Measurements from ENCODE around the gene CYP4V2. TPM values are rescaled to one million over a fixed set of nuclear protein-coding genes. Genes with fewer than 3 reads are reported as not detected.
"Not testable (repeated sequence)": the region's sequence is repeated elsewhere in the genome, so short reads cannot be mapped to it uniquely, and the experiment has no call there.

The CYP4V2 gene
- total RNA-seq, 1 experiment from 2014 or later = 4.6 TPM

DNA sequence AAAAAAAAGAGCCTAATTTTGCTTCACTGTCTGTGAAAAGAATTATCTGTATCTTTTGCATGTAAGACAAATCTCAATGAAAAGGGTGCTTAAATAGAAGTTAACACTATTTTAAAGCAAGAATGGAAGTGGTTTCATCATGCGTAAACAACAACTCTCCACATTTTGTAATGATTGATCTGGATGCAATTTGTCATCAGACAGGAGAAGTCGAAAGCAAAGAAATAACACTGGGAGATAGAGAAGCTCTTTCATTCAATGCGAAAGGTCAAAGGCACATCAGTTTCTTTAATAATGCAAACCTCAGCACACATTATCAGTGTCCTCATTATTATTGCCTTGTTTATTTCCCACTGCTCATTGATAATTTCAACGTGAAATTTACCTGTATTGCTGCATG lies 44.8 kb downstream of the CYP4V2 start:
- no peak overlapping the region for H3K27ac ChIP-seq

GRCh38 chr4:186240452-186240847 lies 49.1 kb downstream of the CYP4V2 start:
- no peak for DNase-seq
- Histone ChIP-seq H3K36me3 (no peaks in the 10 kb centered on the region), H3K4me3 (no peak overlapping the region), H3K9me3 (replicated peaks) (no peaks in the 10 kb centered on the region), H3K27ac (no peak overlapping the region), H3K27me3 (no peaks in the 10 kb centered on the region), H3K4me1 (no peaks in the 10 kb centered on the region)

More for the DNA sequence above, 44.8 kb downstream of the CYP4V2 start:
- H3K36me3 ChIP-seq = no peaks in the 10 kb centered on the region
- H3K4me3 ChIP-seq = no peak overlapping the region
- H3K4me1 ChIP-seq = no peaks in the 10 kb centered on the region
- no peaks in the 10 kb centered on the region for H3K9me3 ChIP-seq (replicated peaks)
- DNase-seq = no peak
- H3K27me3 ChIP-seq = no peaks in the 10 kb centered on the region

GRCh38 chr4:186240848-186241491 lies 49.6 kb downstream of the CYP4V2 start:
- Histone ChIP-seq H3K27me3 (no peaks in the 10 kb centered on the region), H3K4me1 (no peaks in the 10 kb centered on the region), H3K27ac (no peak overlapping the region), H3K4me3 (no peak overlapping the region), H3K36me3 (no peaks in the 10 kb centered on the region), H3K9me3 (replicated peaks) (no peaks in the 10 kb centered on the region)
- DNase-seq = no peak

DNA sequence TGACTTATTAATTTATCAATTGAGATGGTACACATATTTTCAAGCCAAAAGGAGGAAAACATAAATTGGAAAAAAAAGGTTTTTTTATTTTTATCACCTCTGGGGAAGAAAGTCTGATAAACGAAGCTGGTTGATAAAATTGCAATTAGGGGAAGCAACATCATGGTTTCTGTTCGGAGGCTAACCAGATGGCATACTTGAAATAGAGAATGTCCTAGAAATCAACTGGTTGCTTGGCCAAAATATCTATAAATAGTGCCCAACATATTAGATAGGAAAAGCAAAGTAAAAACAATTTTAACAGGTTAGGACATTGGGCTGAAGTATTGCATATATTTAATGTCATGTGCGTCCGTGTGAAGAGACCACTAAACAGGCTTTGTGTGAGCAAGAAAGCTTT lies 50.2 kb downstream of the CYP4V2 start:
- no peak overlapping the region for H3K27ac ChIP-seq
- no peaks in the 10 kb centered on the region for H3K27me3 ChIP-seq
- H3K36me3 ChIP-seq = no peaks in the 10 kb centered on the region
- no peaks in the 10 kb centered on the region for H3K4me1 ChIP-seq
- H3K4me3 ChIP-seq = no peak overlapping the region
- H3K9me3 ChIP-seq (replicated peaks) = no peaks in the 10 kb centered on the region
- DNase-seq = no peak

GRCh38 chr4:186242031-186242430 lies 50.7 kb downstream of the CYP4V2 start:
- H3K4me1 ChIP-seq, DNase-seq, H3K36me3 ChIP-seq: not testable (repeated sequence)

DNA sequence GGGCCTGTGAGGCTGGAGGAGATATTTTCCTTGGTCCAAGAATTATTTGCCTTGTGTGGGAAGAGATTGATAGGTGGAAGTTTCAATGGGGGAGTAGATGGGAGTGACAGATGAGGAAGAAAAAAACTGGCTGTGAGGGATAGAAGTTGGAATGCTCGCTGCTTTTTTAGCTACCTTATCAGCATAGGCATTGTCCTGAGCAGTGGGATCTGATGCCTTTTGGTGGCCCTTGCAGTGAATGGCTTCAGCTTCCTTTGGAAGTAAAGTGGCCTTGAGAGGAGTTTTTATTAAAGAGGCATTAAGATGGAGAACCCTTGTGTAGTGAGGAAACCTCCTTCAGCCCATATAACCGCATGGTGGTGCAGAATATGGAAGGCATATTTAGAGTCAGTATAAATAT lies 52.0 kb downstream of the CYP4V2 start:
- H3K27ac ChIP-seq = no peak overlapping the region
- no peaks in the 10 kb centered on the region for H3K27me3 ChIP-seq
- no peaks in the 10 kb centered on the region for H3K36me3 ChIP-seq
- no peak overlapping the region for H3K4me3 ChIP-seq
- no peaks in the 10 kb centered on the region for H3K4me1 ChIP-seq
- DNase-seq = no peak
- no peaks in the 10 kb centered on the region for H3K9me3 ChIP-seq (replicated peaks)

More at GRCh38 chr4:186242031-186242430, 50.7 kb downstream of the CYP4V2 start:
- H3K27me3 ChIP-seq; H3K27ac ChIP-seq; H3K4me3 ChIP-seq; H3K9me3 ChIP-seq (replicated peaks): not testable (repeated sequence)

GRCh38 chr4:186244835-186245234 lies 53.5 kb downstream of the CYP4V2 start:
- Histone ChIP-seq H3K27me3 (no peaks in the 10 kb centered on the region), H3K36me3 (no peaks in the 10 kb centered on the region), H3K9me3 (replicated peaks) (no peaks in the 10 kb centered on the region), H3K4me3 (no peak overlapping the region), H3K27ac (no peak overlapping the region), H3K4me1 (no peaks in the 10 kb centered on the region)
- DNase-seq = no peak

- not testable (repeated sequence) for H3K36me3 ChIP-seq; H3K27me3 ChIP-seq; H3K4me3 ChIP-seq; H3K27ac ChIP-seq; H3K4me1 ChIP-seq; DNase-seq; H3K9me3 ChIP-seq (replicated peaks)
Measured at GRCh38 chr4:186247062-186247752, 55.8 kb downstream of the CYP4V2 start.

GRCh38 chr4:186248643-186249042 lies 57.3 kb downstream of the CYP4V2 start:
- Histone ChIP-seq H3K4me1 (no peaks in the 10 kb centered on the region), H3K9me3 (replicated peaks) (no peaks in the 10 kb centered on the region), H3K27me3 (no peaks in the 10 kb centered on the region), H3K36me3 (no peaks in the 10 kb centered on the region), H3K27ac (no peak overlapping the region), H3K4me3 (no peak overlapping the region)
- no peak for DNase-seq

GRCh38 chr4:186249785-186250754 lies 58.7 kb downstream of the CYP4V2 start:
- no peak overlapping the region for H3K27ac ChIP-seq
- H3K4me3 ChIP-seq = no peak overlapping the region
- H3K4me1 ChIP-seq = no peaks in the 10 kb centered on the region
- DNase-seq = no peak
- no peaks in the 10 kb centered on the region for H3K27me3 ChIP-seq
- no peaks in the 10 kb centered on the region for H3K9me3 ChIP-seq (replicated peaks)
- no peaks in the 10 kb centered on the region for H3K36me3 ChIP-seq

- no peaks in the 10 kb centered on the region for H3K4me1 ChIP-seq
- no peak overlapping the region for H3K27ac ChIP-seq
- no peaks in the 10 kb centered on the region for H3K9me3 ChIP-seq (replicated peaks)
- no peaks in the 10 kb centered on the region for H3K27me3 ChIP-seq
- H3K36me3 ChIP-seq = no peaks in the 10 kb centered on the region
- DNase-seq = no peak
- H3K4me3 ChIP-seq = no peak overlapping the region
Measured at GRCh38 chr4:186250760-186251159, 59.4 kb downstream of the CYP4V2 start.

DNA sequence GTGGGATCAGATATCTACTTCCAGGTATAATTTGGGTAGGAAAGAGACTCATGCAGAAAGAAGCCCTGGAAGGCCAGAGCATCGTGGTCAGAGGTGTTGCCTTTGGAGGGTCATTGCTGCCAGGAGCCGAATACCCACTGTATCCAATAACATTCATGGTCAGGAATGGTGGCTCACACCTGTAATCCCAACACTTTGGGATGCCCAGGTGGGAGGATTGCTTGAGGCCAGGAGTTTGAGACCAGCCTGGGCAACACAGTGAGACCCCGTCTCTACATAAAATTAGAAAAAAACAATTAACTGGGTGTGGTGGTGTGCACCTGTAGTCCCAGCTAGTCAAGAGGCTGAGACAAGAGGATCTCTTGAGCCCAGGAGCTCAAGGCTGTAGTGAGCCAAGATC lies 63.8 kb downstream of the CYP4V2 start:
- no peaks in the 10 kb centered on the region for H3K27me3 ChIP-seq
- H3K9me3 ChIP-seq (replicated peaks) = no peaks in the 10 kb centered on the region
- H3K36me3 ChIP-seq = no peaks in the 10 kb centered on the region
- no peak for DNase-seq
- no peak overlapping the region for H3K4me3 ChIP-seq
- no peak overlapping the region for H3K27ac ChIP-seq
- no peaks in the 10 kb centered on the region for H3K4me1 ChIP-seq

GRCh38 chr4:186258216-186258811 lies 66.9 kb downstream of the CYP4V2 start:
- Histone ChIP-seq H3K27ac (no peak overlapping the region), H3K27me3 (no peaks in the 10 kb centered on the region), H3K36me3 (no peaks in the 10 kb centered on the region), H3K4me3 (no peak overlapping the region), H3K4me1 (no peaks in the 10 kb centered on the region), H3K9me3 (replicated peaks) (no peaks in the 10 kb centered on the region)
- no peak for DNase-seq

DNA sequence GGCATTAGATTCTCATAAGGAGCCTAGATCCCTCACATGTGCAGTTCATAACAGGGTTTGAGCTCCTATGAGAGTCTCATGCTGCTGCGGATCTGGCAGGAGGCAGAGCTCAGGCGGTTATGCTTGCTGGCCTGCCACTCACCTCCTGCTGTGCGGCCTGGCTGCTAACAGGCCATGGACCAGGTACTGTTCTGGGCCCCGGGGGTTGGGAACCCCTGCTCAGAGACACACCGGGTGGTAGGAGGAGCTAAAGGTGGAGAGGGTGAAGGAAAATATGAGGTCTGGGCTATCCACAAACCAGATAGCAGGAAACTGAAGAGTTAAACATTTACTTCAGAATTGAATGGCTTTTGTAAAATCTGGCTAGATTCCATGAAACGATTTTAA lies 68.7 kb downstream of the CYP4V2 start:
- Histone ChIP-seq H3K36me3 (no peaks in the 10 kb centered on the region), H3K27me3 (no peaks in the 10 kb centered on the region), H3K4me3 (no peak overlapping the region), H3K9me3 (replicated peaks) (no peaks in the 10 kb centered on the region), H3K4me1 (no peaks in the 10 kb centered on the region), H3K27ac (no peak overlapping the region)
- DNase-seq = no peak

All from SJCRH30 (cell line).